Upper lobe of left lung (tissue), 6 donors: ENCODE measurements around the gene DMC1. TPM values are rescaled to one million over a fixed set of nuclear protein-coding genes. Genes with fewer than 3 reads are reported as not detected.

ENCODE experiments used
- ATAC-seq, 2 donors: fragments of 200-7000 bp; cut with Tn5 transposase; one replicate each; pipeline ENCODE4 v1.9.1; 2022; ENCODE audit warnings: mild to moderate bottlenecking in 2 of 2, moderate library complexity in 2 of 2; ENCODE audit not compliant: low FRiP score in 2 of 2
- DNase-seq, 2 donors: peaks; one replicate each; pipeline ENCODE4 v3.0.0-alpha.2; 2019 to 2020
- H3K27ac ChIP-seq, 4 donors: fragments of 200-600 bp; sonication (generic); one replicate each; pipeline ENCODE4 v1.5.1; 2016 to 2019
- H3K27me3 ChIP-seq, 4 donors: fragments of 200-600 bp; sonication (generic); one replicate each; pipeline ENCODE4 v1.5.1; 2017 to 2019
- H3K36me3 ChIP-seq, 4 donors: fragments of 200-600 bp; sonication (generic); one replicate each; pipeline ENCODE4 v1.5.1; 2016 to 2019
- H3K4me1 ChIP-seq, 4 donors: fragments of 200-600 bp; sonication (generic); one replicate each; pipeline ENCODE4 v1.5.1; 2018 to 2019
- H3K4me3 ChIP-seq, 4 donors: fragments of 200-600 bp; sonication (generic); one replicate each; pipeline ENCODE4 v1.5.1; 2017 to 2019; ENCODE audit warnings: mild to moderate bottlenecking in 2 of 4, moderate library complexity in 1 of 4
- H3K9me3 ChIP-seq, 4 donors: fragments of 200-600 bp; sonication (generic); one replicate each; pipeline ENCODE4 v1.5.1; 2018 to 2019
- CTCF ChIP-seq, 6 experiments: fragments of 450-650 bp in 4 of 6; fragments of 200-600 bp in 2 of 6; sonication (generic) in 2 of 6; IDR thresholded peaks; one replicate each; pipeline ENCODE4 v1.5.1; 2016 to 2019; ENCODE audit warnings: antibody characterized with exemption in 6 of 6
- EP300 ChIP-seq, 4 donors: sonication (generic); formaldehyde crosslinking; IDR thresholded peaks; one replicate each; pipeline ENCODE4 v1.5.1; 2017; ENCODE audit warnings: antibody characterized with exemption in 4 of 4, control low read depth in 2 of 4
- POLR2A ChIP-seq, 4 donors: fragments of 450-650 bp; IDR thresholded peaks; one replicate each; pipeline ENCODE4 v1.5.1; 2016 to 2017; ENCODE audit warnings: antibody characterized with exemption in 4 of 4, mild to moderate bottlenecking in 2 of 4
- POLR2AphosphoS5 ChIP-seq, 2 donors: sonication (generic); formaldehyde crosslinking; IDR thresholded peaks; one replicate each; pipeline ENCODE4 v1.5.1; 2017; ENCODE audit warnings: antibody characterized with exemption in 2 of 2
- WGBS, 2 donors: methylation state at CpG; one replicate each; pipeline ENCODE4 v1.1.5; 2017 to 2018; 5-methylcytosine and 5-hydroxymethylcytosine counted together
- total RNA-seq, 6 donors: library from RNA; depleted of rRNA in 4 of 6; stranded (reverse); fragments of >200 nt in 4 of 6; gene quantifications; one replicate each; pipeline versions ENCODE4 v1.1.0 to v1.2.1, GENCODE V29; 2016 to 2021
- donor health status: DM: no; HTN: no; CAD: no; lungs with moderate emphysema.
- donor health status: DM: no; HTN: yes; CAD: no; lungs with severe emphysema.

Gene DMC1
- total RNA-seq, 6 donors from 2014 or later: 0.33 to 12.3 (median 1.2) TPM

GRCh38 chr22:38519453-38520250, 50.3 kb downstream of the DMC1 start:
- Histone ChIP-seq H3K4me1 (no peaks in the 10 kb centered on the region), H3K36me3 (no peaks in the 10 kb centered on the region), H3K27me3 (no peaks in the 10 kb centered on the region), H3K4me3 (no peak overlapping the region), H3K27ac (no peak overlapping the region), H3K9me3 (no peaks in the 10 kb centered on the region)
- no peak for ATAC-seq
- no peak for TF ChIP-seq EP300 (IDR thresholded peaks at IDR 0.05)
- no peak for TF ChIP-seq CTCF (IDR thresholded peaks at IDR 0.05)
- no peak for TF ChIP-seq POLR2A (IDR thresholded peaks at IDR 0.05)
- TF ChIP-seq POLR2AphosphoS5 (IDR thresholded peaks at IDR 0.05): no peak
- WGBS, 2 donors: 95 to 97% methylated on average over 2 of the region's 2 CpGs
- no peak for DNase-seq

- ATAC-seq: no peak
- TF ChIP-seq POLR2A (IDR thresholded peaks at IDR 0.05) (no peak), CTCF (IDR thresholded peaks at IDR 0.05) (no peak)
- H3K36me3 ChIP-seq: no peaks in the 10 kb centered on the region
- H3K9me3 ChIP-seq: no peaks in the 10 kb centered on the region
- DNase-seq: no peak
- H3K27ac ChIP-seq: no peak overlapping the region
- no peaks in the 10 kb centered on the region for H3K27me3 ChIP-seq
- no peak overlapping the region for H3K4me3 ChIP-seq
- no peaks in the 10 kb centered on the region for H3K4me1 ChIP-seq
- WGBS, 2 donors: 93 to 99% methylated on average over 4 of the region's 4 CpGs
Observed at GRCh38 chr22:38518620-38519019, 51.4 kb downstream of the DMC1 start.

GRCh38 chr22:38513063-38513462, 56.9 kb downstream of the DMC1 start:
- ATAC-seq: no peak
- no peaks in the 10 kb centered on the region for H3K9me3 ChIP-seq
- no peak overlapping the region for H3K27ac ChIP-seq
- no peak for DNase-seq
- no peaks in the 10 kb centered on the region for H3K27me3 ChIP-seq
- 50 to 56% methylated on average over 1 of the region's 1 CpG for WGBS, 2 donors
- H3K4me1 ChIP-seq: no peaks in the 10 kb centered on the region
- no peak overlapping the region for H3K4me3 ChIP-seq
- no peaks in the 10 kb centered on the region for H3K36me3 ChIP-seq
- no peak for TF ChIP-seq CTCF (IDR thresholded peaks at IDR 0.05)
- no peak for TF ChIP-seq EP300 (IDR thresholded peaks at IDR 0.05)
- no peak for TF ChIP-seq POLR2A (IDR thresholded peaks at IDR 0.05)
- no peak for TF ChIP-seq POLR2AphosphoS5 (IDR thresholded peaks at IDR 0.05)

GRCh38 chr22:38510416-38510970, 59.5 kb downstream of the DMC1 start:
- no peaks in the 10 kb centered on the region for H3K27me3 ChIP-seq
- peaks cover 4 to 7% (median 6%) of the 10 kb centered on the region in 4 donors for H3K4me1 ChIP-seq
- no peak for DNase-seq
- TF ChIP-seq POLR2AphosphoS5 (IDR thresholded peaks at IDR 0.05) (no peak), CTCF (IDR thresholded peaks at IDR 0.05) (no peak), POLR2A (IDR thresholded peaks at IDR 0.05) (no peak), EP300 (IDR thresholded peaks at IDR 0.05) (no peak)
- H3K36me3 ChIP-seq: no peaks in the 10 kb centered on the region
- no peak overlapping the region for H3K27ac ChIP-seq
- H3K9me3 ChIP-seq: no peaks in the 10 kb centered on the region
- no peak overlapping the region for H3K4me3 ChIP-seq
- WGBS, 2 donors: 71 to 72% methylated on average over 5 of the region's 5 CpGs
- no peak for ATAC-seq
